Measurements from ENCODE around the gene TJP2.

GRCh38 chr9:69236188-69236587, 62.1 kb downstream of the TJP2 start:
- TF ChIP-seq POLR2A (IDR thresholded peaks at IDR 0.05; ENCODE audit: low read depth, low read length): no peak
- no peak for TF ChIP-seq CTCF (conservative IDR thresholded peaks at IDR 0.05; ENCODE audit: low read depth, low read length)
- no peak for TF ChIP-seq RFX5 (IDR thresholded peaks at IDR 0.05; ENCODE audit: low read depth, low read length)
- no peak for TF ChIP-seq SMC3 (IDR thresholded peaks at IDR 0.05; ENCODE audit: low read depth, low read length)
- no peak for TF ChIP-seq ELK1 (IDR thresholded peaks at IDR 0.05; ENCODE audit: borderline replicate concordance, low read depth, low read length)
- no peak for TF ChIP-seq CEBPB (IDR thresholded peaks at IDR 0.05; ENCODE audit: low read depth, low read length)
- no peak for TF ChIP-seq FOS (IDR thresholded peaks at IDR 0.05; ENCODE audit: low read depth, low read length)
